Measurements from ENCODE around the gene DRG2.

The DRG2 gene

GRCh38 chr17:18115517-18115916, 27.8 kb downstream of the DRG2 start:
- Histone ChIP-seq H3K36me3 (ENCODE audit: insufficient read depth, low read length) (no peaks in the 10 kb centered on the region), H3K9me3 (ENCODE audit: low read depth, low read length) (no peaks in the 10 kb centered on the region), H3K4me3 (no peak overlapping the region)

DNA sequence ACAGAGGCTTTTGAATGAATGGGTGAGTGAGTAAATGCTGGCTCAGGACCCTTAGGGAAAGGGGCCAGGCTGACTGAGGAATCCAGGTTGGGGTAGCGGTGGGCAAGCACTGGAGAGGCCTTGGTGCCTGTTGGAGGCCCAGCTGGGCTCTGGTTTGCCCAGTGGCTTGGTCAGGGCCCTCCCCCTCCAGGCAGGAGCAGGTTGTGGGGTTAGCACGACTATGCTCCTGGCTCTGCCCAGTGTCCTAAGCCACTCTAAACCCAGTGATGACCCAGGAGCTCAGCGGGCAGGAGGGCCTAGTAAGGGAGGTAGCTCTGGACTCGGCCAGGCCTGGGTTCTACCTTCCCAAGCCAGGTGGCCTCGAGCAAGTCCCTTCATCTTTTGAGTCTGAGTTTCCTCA, 28.3 kb downstream of the DRG2 start:
- Histone ChIP-seq H3K36me3 (ENCODE audit: insufficient read depth, low read length) (no peaks in the 10 kb centered on the region), H3K9me3 (ENCODE audit: low read depth, low read length) (no peaks in the 10 kb centered on the region), H3K9ac (ENCODE audit: insufficient read length) (no peak overlapping the region), H3K4me3 (no peak overlapping the region), H3K27ac (no peak overlapping the region)
- DNase-seq (ENCODE audit: low read depth, low spot score) = no peak
- TF ChIP-seq FOXP2 (optimal IDR thresholded peaks at IDR 0.05; ENCODE audit: control extremely low read depth, extremely low read length, insufficient read depth) (no peak), POLR2AphosphoS5 (IDR thresholded peaks at IDR 0.05; ENCODE audit: borderline replicate concordance, low read depth, low read length) (no peak), EZH2 (IDR thresholded peaks at IDR 0.05) (no peak)

More at GRCh38 chr17:18115517-18115916, 27.8 kb downstream of the DRG2 start:
- DNase-seq (ENCODE audit: low read depth, low spot score) = no peak
- Histone ChIP-seq H3K9ac (ENCODE audit: insufficient read length) (no peak overlapping the region), H3K27ac (no peak overlapping the region)
- TF ChIP-seq EZH2 (IDR thresholded peaks at IDR 0.05) = no peak
- no peak for TF ChIP-seq FOXP2 (optimal IDR thresholded peaks at IDR 0.05; ENCODE audit: control extremely low read depth, extremely low read length, insufficient read depth)

DNA sequence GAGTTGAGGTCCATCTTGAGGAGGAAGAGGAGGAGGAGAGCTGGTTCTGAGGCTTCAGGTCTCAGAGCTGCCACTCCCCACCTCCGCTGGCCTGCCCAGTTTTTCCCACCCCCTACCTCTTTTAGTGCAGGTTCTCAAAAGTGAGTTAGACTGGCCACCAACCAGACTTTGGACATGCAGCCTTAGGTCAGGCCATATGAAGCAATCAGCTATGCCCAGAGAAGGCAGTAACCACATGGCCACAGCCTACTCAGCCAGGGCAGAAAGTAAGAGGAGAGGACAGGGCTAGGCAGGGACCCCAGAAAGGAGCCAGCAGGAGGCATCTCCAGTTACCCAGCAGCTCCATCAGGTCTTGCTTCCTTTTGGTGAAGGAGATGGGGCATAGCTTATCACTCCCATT, 29.8 kb downstream of the DRG2 start:
- Histone ChIP-seq H3K9me3 (ENCODE audit: low read depth, low read length) (no peaks in the 10 kb centered on the region), H3K27ac (no peak overlapping the region), H3K36me3 (ENCODE audit: insufficient read depth, low read length) (no peaks in the 10 kb centered on the region), H3K4me3 (no peak overlapping the region), H3K9ac (ENCODE audit: insufficient read length) (no peak overlapping the region)
- DNase-seq (ENCODE audit: low read depth, low spot score) = no peak
- no peak for TF ChIP-seq FOXP2 (optimal IDR thresholded peaks at IDR 0.05; ENCODE audit: control extremely low read depth, extremely low read length, insufficient read depth)
- TF ChIP-seq EZH2 (IDR thresholded peaks at IDR 0.05) = no peak
- TF ChIP-seq POLR2AphosphoS5 (IDR thresholded peaks at IDR 0.05; ENCODE audit: borderline replicate concordance, low read depth, low read length) = no peak

- Histone ChIP-seq H3K9ac (ENCODE audit: insufficient read length) (no peak overlapping the region), H3K4me3 (no peak overlapping the region)
- DNase-seq (ENCODE audit: low read depth, low spot score) = no peak
Observed at GRCh38 chr17:18117982-18118975, 30.5 kb downstream of the DRG2 start.

DNA sequence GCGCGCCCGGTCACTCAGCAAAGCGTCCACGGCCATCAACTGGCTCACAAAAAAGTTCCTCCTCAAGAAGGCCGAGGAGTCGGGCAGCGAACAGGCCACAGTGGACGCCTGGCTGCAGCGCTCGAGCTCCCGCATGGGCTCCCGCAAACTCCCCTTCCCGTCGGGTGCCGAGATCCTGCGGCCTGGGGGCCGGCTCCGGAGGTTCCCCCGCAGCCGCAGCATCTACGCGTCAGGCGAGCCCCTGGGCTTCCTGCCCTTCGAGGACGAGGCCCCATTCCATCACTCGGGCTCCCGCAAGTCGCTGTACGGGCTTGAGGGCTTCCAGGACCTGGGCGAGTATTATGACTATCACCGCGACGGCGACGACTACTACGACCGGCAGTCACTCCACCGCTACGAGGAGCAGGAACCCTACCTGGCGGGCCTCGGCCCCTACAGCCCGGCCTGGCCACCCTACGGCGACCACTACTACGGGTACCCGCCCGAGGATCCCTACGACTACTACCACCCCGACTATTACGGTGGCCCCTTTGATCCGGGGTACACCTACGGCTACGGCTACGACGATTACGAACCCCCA, 31.5 kb downstream of the DRG2 start:
- H3K36me3 ChIP-seq (ENCODE audit: insufficient read depth, low read length) = no peaks in the 10 kb centered on the region
- no peak for TF ChIP-seq FOXP2 (optimal IDR thresholded peaks at IDR 0.05; ENCODE audit: control extremely low read depth, extremely low read length, insufficient read depth)
- no peak for TF ChIP-seq EZH2 (IDR thresholded peaks at IDR 0.05)
- TF ChIP-seq POLR2AphosphoS5 (IDR thresholded peaks at IDR 0.05; ENCODE audit: borderline replicate concordance, low read depth, low read length) = no peak
- no peak for DNase-seq (ENCODE audit: low read depth, low spot score)
- no peak overlapping the region for H3K4me3 ChIP-seq
- no peak overlapping the region for H3K27ac ChIP-seq
- H3K9ac ChIP-seq (ENCODE audit: insufficient read length) = no peak overlapping the region
- no peaks in the 10 kb centered on the region for H3K9me3 ChIP-seq (ENCODE audit: low read depth, low read length)

More at GRCh38 chr17:18117982-18118975, 30.5 kb downstream of the DRG2 start:
- Histone ChIP-seq H3K9me3 (ENCODE audit: low read depth, low read length) (no peaks in the 10 kb centered on the region), H3K36me3 (ENCODE audit: insufficient read depth, low read length) (no peaks in the 10 kb centered on the region), H3K27ac (no peak overlapping the region)
- no peak for TF ChIP-seq FOXP2 (optimal IDR thresholded peaks at IDR 0.05; ENCODE audit: control extremely low read depth, extremely low read length, insufficient read depth)

- DNase-seq (ENCODE audit: low read depth, low spot score) = no peak
- Histone ChIP-seq H3K27ac (no peak overlapping the region), H3K4me3 (no peak overlapping the region), H3K36me3 (ENCODE audit: insufficient read depth, low read length) (no peaks in the 10 kb centered on the region), H3K9ac (ENCODE audit: insufficient read length) (no peak overlapping the region), H3K9me3 (ENCODE audit: low read depth, low read length) (no peaks in the 10 kb centered on the region)
- no peak for TF ChIP-seq FOXP2 (optimal IDR thresholded peaks at IDR 0.05; ENCODE audit: control extremely low read depth, extremely low read length, insufficient read depth)
- no peak for TF ChIP-seq EZH2 (IDR thresholded peaks at IDR 0.05)
- no peak for TF ChIP-seq POLR2AphosphoS5 (IDR thresholded peaks at IDR 0.05; ENCODE audit: borderline replicate concordance, low read depth, low read length)
Observed at GRCh38 chr17:18119938-18120337, 32.2 kb downstream of the DRG2 start.

GRCh38 chr17:18120461-18121017, 32.8 kb downstream of the DRG2 start:
- H3K9ac ChIP-seq (ENCODE audit: insufficient read length) = no peak overlapping the region
- DNase-seq (ENCODE audit: low read depth, low spot score) = no peak
- no peaks in the 10 kb centered on the region for H3K9me3 ChIP-seq (ENCODE audit: low read depth, low read length)
- no peaks in the 10 kb centered on the region for H3K36me3 ChIP-seq (ENCODE audit: insufficient read depth, low read length)
- H3K27ac ChIP-seq = no peak overlapping the region
- H3K4me3 ChIP-seq = no peak overlapping the region
- TF ChIP-seq POLR2AphosphoS5 (IDR thresholded peaks at IDR 0.05; ENCODE audit: borderline replicate concordance, low read depth, low read length) = no peak
- TF ChIP-seq FOXP2 (optimal IDR thresholded peaks at IDR 0.05; ENCODE audit: control extremely low read depth, extremely low read length, insufficient read depth) = no peak

- no peak overlapping the region for H3K9ac ChIP-seq (ENCODE audit: insufficient read length)
- DNase-seq (ENCODE audit: low read depth, low spot score) = no peak
- TF ChIP-seq FOXP2 (optimal IDR thresholded peaks at IDR 0.05; ENCODE audit: control extremely low read depth, extremely low read length, insufficient read depth) (no peak), POLR2AphosphoS5 (IDR thresholded peaks at IDR 0.05; ENCODE audit: borderline replicate concordance, low read depth, low read length) (no peak), EZH2 (IDR thresholded peaks at IDR 0.05) (no peak)
Observed at GRCh38 chr17:18121144-18121910, 33.6 kb downstream of the DRG2 start.

More at GRCh38 chr17:18121144-18121910, 33.6 kb downstream of the DRG2 start:
- no peaks in the 10 kb centered on the region for H3K9me3 ChIP-seq (ENCODE audit: low read depth, low read length)
- H3K27ac ChIP-seq = no peak overlapping the region
- no peak overlapping the region for H3K4me3 ChIP-seq
- H3K36me3 ChIP-seq (ENCODE audit: insufficient read depth, low read length) = no peaks in the 10 kb centered on the region

All from SK-N-MC (cell line).